HG03135 (cell line): ENCODE measurements around the gene INSC.

Experiments used
- ATAC-seq: cut with Tn5 transposase; IDR thresholded peaks from one replicate; pipeline ENCODE4 v1.9.1; 2021; ENCODE audit warnings: mild to moderate bottlenecking, moderate library complexity; ENCODE audit not compliant: unreplicated experiment

INSC gene

GRCh38 chr11:15276621-15277020 is 161.9 kb downstream of the INSC start:
- ATAC-seq = no peak

- no peak for ATAC-seq
These were observed 163.4 kb downstream of the INSC start for GRCh38 chr11:15278128-15278527.

GRCh38 chr11:15280393-15280792 is 165.7 kb downstream of the INSC start:
- no peak for ATAC-seq

- no peak for ATAC-seq
These were observed 168.0 kb downstream of the INSC start for GRCh38 chr11:15282754-15283153.

GRCh38 chr11:15286465-15286864 is 171.7 kb downstream of the INSC start:
- no peak for ATAC-seq

GRCh38 chr11:15288863-15289262 is 174.1 kb downstream of the INSC start:
- ATAC-seq = no peak

GRCh38 chr11:15289723-15290122 is 175.0 kb downstream of the INSC start:
- ATAC-seq = no peak

- no peak for ATAC-seq
These were observed 177.2 kb downstream of the INSC start for GRCh38 chr11:15291885-15292284.

GRCh38 chr11:15293975-15294620 is 179.4 kb downstream of the INSC start:
- ATAC-seq = no peak

- ATAC-seq = no peak
These were observed 181.0 kb downstream of the INSC start for GRCh38 chr11:15295695-15296094.
